LNCAP (cell line): ENCODE results near the gene IFT81.

ENCODE experiments used
- CTCF ChIP-seq: fragments of 450-650 bp; IDR thresholded peaks from 2 replicates; pipeline ENCODE4 v1.5.1; 2017; ENCODE audit warnings: mild to moderate bottlenecking

The IFT81 gene

GRCh38 chr12:110104188-110105094, 19.7 kb upstream of the IFT81 start:
- no peak for TF ChIP-seq CTCF

- TF ChIP-seq CTCF: no peak
Measured at GRCh38 chr12:110105159-110105558, 19.0 kb upstream of the IFT81 start.

GRCh38 chr12:110105986-110106385, 18.2 kb upstream of the IFT81 start:
- no peak for TF ChIP-seq CTCF

- no peak for TF ChIP-seq CTCF
Measured at GRCh38 chr12:110107369-110108281, 16.5 kb upstream of the IFT81 start.

- no peak for TF ChIP-seq CTCF
Measured at GRCh38 chr12:110108309-110109036, 15.7 kb upstream of the IFT81 start.

- TF ChIP-seq CTCF: no peak
Measured at GRCh38 chr12:110109037-110109836, 14.9 kb upstream of the IFT81 start.
